NOMO-1 (cell line): ENCODE measurements around the gene RBMX.
A peak's percentile ranks its signal among the peaks of the same experiment; 100 is the strongest.
"Not testable (repeated sequence)": the region's sequence is repeated elsewhere in the genome, so short reads cannot be mapped to it uniquely, and the experiment has no call there.

Experiments used
- DNase-seq, 2 experiments: peaks; one replicate each; lab custom pipeline; 2025; ENCODE audit not compliant: unreplicated experiment in 2 of 2; lab: John Stamatoyannopoulos, UW

RBMX gene

GRCh38 chrX:136879001-136879687 lies 1.4 kb downstream of the RBMX start:
- peak in 1 of 2 experiments; percentile 13 for DNase-seq

- no peak for DNase-seq
These were observed 2.1 kb downstream of the RBMX start for GRCh38 chrX:136878423-136878822.

- not testable (repeated sequence) for DNase-seq
These were observed 6.4 kb downstream of the RBMX start for GRCh38 chrX:136874114-136874513.

DNA sequence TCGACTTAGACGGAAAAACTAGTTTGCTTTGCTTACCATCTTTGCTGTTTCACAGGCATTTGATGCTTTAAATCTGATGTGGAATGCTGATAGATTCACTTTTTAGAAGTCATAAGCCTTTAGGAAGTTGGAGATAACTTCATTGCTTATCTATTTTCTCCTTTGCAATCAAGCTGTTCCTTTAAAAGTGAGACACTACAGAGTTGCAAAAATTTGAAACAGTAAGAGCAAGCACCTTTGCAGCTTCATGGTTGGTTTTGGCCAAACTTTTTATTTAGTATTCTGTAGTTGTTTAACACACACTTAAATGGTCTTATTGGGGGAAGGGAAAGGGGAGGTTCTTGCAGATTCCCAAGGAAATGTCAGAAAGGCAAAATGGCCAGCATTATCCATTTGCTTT lies 7.3 kb downstream of the RBMX start:
- DNase-seq: not testable (repeated sequence)

- no peak for DNase-seq
These were observed 8.3 kb downstream of the RBMX start for GRCh38 chrX:136872091-136872700.

DNA sequence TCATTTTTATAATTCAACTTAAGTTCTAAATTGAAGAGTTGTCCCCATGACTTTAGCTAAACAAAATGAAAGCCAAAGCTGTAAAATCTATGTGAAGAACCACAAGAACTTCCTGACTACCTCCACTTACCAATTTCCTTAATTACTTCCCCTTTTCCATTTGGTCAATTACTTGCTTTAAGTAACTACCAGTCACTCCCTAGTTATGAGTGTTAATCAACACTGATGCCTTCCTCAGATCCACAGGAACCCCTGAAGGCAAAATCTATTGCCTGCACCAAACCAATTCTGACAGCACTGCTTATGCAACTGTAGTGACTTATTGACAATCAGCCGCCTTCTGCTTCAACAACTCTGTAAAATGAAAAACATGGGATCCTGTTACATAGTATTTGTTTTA lies 10.5 kb downstream of the RBMX start:
- peak; percentile 26 to 62 for DNase-seq

- no peak for DNase-seq
These were observed 12.1 kb downstream of the RBMX start for GRCh38 chrX:136868283-136869055.

DNA sequence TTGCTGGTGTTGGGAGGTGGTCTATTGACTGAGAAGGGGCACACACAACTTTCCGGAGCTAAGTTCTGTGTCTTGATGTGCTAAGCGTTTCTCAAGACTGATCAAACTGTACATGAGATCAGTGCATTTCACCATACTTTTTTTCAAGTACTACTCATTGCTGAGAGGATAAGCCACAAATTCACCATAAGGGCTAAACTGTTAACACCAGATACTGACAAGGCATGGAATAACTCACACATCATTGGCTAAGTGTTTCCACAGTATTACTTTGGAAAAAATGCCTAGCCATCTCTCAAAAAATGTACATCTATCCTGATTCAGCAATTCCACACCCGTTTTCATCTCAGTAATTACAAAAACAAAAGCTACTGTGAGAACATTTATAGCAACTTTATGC lies 13.0 kb downstream of the RBMX start:
- no peak for DNase-seq

- DNase-seq: no peak
These were observed 13.4 kb downstream of the RBMX start for GRCh38 chrX:136867096-136867491.

DNA sequence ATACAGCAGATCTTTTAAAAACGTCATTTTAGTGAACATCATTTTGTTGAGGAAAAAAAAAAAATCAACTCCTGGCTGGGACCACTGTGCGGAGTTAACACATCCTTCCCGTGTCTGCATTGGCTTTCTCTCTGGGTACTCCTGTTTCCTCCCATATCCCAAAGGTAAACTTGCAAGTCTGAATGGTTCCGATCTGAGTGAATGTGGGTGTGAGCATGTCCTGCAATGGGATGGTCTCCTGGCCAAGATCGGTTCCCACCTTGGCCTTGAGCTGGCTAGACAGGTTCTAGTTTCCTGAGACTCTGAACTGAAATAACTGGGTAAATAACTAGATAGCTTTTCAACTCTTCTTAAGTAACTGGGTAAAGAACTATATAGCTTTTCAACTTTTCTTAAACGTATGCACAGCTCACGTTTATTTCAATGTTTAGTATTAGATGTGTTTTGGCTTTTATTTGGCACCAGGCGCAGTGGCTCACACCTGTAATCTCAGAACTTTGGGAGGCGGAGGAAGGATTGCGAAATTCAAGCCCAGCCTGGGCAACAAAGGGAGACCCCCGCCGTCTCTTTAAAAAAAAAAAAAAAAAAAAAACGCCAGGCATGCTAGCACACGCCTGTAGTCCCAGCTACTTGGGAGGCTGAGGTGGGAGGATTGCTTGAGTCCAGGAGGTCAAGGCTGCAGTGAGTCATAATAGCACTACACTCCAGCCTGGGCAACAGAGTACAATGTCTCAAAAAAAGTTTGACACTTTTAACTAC lies 14.0 kb downstream of the RBMX start:
- no peak for DNase-seq

GRCh38 chrX:136865270-136866158 lies 15.0 kb downstream of the RBMX start:
- DNase-seq: no peak

GRCh38 chrX:136863826-136864225 lies 16.7 kb downstream of the RBMX start:
- no peak for DNase-seq

DNA sequence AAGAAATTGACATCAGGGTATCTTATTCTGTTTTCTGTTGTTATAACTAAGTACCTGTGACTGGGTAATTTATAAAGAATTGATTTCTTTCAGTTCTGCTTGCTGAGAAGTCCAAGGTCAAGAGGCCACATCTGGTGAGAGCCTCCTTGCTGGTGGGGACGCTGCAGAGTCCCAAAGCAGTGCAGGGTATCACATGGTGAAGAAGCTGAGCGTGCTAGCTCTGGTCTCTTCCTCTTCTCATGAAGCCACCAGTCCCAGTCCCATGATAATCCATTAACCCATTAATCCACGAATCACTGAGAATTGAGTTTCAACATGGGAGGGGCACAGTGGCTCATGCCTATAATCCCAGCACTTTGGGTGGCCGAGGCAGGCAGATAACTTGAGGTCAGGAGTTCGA lies 18.0 kb downstream of the RBMX start:
- DNase-seq: no peak

- DNase-seq: no peak
These were observed 18.6 kb downstream of the RBMX start for GRCh38 chrX:136861877-136862276.

- DNase-seq: no peak
These were observed 22.3 kb downstream of the RBMX start for GRCh38 chrX:136858007-136858756.

GRCh38 chrX:136856551-136856950 lies 24.0 kb downstream of the RBMX start:
- peak; percentile 84 to 97 for DNase-seq

DNA sequence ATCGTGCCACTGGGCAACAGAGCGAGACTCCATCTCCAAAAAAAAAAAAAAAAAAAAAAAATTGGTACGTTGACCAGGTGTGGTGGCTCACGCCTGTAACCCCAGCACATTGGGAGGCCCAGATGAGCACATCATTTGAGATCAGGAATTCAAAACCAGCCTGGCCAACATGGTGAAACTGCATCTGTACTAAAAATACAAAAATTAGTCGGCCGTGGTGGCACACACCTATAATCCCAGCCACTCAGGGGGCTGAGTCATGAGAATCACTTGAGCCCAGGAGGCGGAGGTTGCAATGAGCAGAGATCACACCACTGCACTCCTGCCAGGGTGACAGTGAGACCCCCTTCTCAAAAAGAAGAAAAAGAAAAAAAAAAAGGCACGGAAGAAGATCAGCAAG lies 24.5 kb downstream of the RBMX start:
- no peak for DNase-seq

GRCh38 chrX:136851526-136851925 lies 29.0 kb downstream of the RBMX start:
- DNase-seq: no peak

DNA sequence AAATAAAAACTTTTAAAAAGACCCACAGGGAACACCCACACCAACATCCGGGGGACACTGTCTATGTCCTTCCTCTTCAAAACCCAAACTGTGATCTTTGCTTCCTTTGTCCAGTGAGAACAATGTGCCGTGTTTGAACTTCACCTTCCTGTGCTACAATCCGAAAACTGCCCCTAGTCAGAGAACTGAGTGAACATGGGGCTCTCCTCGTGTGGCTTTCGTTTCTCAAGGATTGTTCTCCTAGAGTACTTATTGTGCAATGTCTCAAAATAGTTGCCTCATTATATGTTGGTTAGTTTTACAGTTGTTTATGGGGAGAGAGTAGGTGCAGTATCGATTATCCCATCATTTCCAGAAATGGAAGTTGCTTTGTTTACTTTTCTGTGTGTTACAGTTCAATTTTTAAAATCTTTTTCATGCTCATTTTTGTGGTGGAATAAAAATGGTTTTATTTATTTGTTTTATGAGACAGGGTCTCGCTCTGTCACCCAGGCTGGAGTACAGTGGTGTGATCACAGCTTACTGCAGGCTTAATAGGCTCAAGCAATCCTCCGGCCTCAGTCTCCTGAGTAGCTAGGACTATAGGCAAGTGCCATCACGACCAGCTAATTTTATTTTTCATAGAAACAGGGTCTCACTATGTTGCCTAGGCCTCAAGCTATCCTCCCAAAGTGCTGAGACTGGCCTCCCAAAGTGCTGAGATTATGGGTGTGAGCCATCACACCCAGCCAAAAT lies 29.9 kb downstream of the RBMX start:
- peak; percentile 54 to 87 for DNase-seq
